Brain pericyte (primary cell): ENCODE data around the gene HOXC6.

ENCODE experiments used
- DNase-seq: peaks from one replicate; pipeline ENCODE4 v3.0.0-alpha.2; 2012; ENCODE audit warnings: low read depth, low spot score

The HOXC6 gene

DNA sequence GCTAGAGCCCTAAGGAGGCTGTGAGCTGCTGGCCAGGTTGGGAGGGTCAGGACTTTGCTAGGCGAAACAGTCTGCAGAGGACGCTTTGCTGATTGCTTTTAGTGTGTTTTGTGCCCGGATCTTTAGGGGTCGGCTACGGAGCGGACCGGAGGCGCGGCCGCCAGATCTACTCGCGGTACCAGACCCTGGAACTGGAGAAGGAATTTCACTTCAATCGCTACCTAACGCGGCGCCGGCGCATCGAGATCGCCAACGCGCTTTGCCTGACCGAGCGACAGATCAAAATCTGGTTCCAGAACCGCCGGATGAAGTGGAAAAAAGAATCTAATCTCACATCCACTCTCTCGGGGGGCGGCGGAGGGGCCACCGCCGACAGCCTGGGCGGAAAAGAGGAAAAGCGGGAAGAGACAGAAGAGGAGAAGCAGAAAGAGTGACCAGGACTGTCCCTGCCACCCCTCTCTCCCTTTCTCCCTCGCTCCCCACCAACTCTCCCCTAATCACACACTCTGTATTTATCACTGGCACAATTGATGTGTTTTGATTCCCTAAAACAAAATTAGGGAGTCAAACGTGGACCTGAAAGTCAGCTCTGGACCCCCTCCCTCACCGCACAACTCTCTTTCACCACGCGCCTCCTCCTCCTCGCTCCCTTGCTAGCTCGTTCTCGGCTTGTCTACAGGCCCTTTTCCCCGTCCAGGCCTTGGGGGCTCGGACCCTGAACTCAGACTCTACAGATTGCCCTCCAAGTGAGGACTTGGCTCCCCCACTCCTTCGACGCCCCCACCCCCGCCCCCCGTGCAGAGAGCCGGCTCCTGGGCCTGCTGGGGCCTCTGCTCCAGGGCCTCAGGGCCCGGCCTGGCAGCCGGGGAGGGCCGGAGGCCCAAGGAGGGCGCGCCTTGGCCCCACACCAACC is 1.5 kb downstream of the HOXC6 start:
- no peak for DNase-seq

DNA sequence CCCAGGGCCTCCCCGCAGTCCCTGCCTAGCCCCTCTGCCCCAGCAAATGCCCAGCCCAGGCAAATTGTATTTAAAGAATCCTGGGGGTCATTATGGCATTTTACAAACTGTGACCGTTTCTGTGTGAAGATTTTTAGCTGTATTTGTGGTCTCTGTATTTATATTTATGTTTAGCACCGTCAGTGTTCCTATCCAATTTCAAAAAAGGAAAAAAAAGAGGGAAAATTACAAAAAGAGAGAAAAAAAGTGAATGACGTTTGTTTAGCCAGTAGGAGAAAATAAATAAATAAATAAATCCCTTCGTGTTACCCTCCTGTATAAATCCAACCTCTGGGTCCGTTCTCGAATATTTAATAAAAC is 2.2 kb downstream of the HOXC6 start:
- no peak for DNase-seq

DNA sequence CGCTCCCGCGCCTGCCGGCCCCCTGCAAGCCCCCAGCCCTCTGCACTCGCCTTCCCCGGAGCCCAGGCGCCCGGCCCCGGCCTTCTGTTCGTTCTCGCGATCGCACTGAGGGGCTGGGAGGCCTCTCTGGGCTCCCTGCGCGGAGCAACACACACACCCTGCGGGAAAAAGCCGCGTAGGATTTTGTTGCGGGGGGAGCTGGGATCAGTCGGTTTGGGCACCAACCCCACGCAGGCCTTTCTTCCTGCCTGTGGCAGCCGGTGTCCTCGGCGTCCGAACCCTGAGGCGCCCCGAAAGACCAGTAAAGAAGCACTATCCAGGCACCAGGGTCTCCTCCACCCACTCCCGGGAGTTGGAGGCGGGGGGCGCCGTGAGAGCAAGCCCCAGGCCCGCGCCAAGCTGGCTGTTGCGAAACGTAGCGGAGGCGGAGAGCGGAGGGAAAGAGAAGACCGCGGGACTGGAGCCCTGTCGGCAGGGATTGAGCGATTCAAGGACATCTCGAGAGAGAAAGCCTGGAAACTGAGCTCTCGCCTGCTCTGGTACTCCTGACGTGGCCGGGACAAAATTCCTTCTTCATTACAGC is 2.7 kb downstream of the HOXC6 start:
- DNase-seq, result no peak

DNA sequence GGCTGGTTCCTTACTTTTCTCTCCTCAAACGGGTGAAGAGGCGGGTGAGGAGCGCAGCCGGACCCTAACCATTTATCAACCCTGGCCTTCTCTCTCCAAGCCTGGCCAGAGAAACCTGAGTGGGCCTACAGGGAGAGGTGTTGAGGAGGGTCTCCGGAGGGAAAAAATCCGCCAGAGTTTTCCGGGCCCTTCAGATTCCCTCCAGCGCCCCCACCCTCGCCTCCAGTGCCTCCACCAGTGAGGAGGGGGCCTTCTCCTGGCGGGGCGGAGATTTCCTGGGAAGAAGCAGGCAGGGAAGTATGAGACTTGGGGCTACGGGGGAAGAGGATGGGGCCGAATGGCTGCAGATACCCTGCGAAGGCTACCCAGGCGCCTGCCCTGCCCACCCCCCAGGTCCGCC is 3.2 kb downstream of the HOXC6 start:
- DNase-seq, result no peak

DNA sequence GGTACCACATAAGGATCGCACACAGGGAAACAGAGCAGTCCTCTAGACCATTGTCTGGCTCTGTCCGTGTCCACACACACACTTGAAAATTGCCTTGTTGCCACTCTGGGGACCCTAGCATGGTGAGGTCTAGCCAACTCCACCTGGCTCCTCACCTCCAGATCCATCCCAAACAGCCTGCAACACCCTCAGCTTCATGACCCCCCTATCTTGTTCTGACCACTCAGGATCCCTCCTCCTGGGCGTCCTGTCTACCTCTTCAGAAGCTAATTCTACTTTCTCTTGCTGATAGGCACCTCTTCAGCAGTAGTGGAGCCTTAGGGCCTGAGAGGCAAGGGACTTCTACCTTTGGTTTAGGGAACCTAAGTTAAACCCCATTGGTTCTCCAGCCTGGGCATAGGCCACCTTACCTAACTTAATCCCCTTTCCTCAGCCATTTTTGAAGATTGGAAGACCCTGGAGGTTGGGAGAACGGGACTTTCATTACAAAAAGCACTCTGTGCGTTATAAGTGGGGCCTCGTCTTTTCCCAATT is 3.9 kb downstream of the HOXC6 start:
- no peak for DNase-seq

DNA sequence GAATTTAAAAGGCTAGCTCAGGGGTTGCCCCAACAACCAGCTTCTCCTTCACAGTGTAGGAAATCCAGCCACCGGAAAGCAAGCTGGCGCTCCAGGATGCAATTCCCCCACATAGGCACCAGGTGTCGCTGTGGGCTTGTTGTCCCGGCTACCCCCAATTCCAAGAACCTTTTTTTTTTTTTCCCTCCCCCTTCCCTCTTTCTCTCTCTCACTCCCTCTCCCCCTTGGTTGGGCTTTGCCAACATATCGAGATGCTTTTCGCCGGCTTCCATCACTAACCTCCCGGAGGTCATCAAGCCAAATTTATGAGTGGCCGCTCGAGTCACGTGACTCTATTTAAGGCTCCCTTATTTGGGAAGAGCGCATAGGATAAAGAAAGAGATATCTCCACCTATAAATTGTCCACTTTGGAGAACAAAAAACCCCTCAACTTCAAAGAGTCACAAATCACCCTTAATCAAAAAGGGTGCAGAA is 4.4 kb downstream of the HOXC6 start, which contains the start of gene HOXC5:
Gene HOXC5 (plus strand): TSS at position 424 of the 474 bp plus-strand sequence. CDS start 73 bp downstream, outside the sequence.
- no peak for DNase-seq

DNA sequence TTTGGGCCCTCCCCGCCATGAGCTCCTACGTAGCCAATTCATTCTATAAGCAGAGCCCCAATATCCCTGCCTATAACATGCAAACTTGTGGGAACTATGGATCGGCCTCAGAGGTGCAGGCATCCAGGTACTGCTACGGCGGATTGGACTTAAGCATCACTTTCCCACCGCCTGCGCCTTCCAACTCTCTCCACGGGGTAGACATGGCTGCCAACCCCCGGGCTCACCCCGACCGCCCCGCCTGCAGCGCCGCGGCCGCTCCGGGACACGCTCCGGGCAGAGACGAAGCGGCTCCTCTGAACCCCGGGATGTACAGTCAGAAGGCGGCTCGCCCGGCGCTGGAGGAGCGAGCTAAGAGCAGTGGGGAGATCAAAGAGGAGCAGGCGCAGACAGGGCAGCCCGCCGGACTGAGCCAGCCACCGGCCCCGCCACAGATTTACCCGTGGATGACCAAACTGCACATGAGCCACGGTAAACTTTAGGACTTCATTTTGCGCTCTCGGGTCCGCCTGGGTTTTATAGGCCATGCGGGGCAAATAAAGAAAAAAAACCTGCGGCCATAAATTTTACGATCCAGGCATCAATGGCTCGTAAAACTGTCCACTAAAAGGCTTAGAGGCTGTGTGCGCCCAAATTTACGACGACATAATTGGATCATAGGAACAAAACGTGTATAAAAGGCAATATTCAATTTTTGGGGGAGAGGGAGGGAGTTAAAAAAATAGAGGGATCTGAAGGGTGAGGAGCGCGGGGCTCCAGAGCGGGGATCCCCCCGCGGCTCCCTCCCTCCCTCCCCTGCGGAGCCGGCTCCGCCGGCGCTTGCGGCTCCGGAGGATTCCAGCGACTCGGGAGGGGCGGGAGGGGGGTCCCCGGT is 5.1 kb downstream of the HOXC6 start:
- DNase-seq, result no peak

DNA sequence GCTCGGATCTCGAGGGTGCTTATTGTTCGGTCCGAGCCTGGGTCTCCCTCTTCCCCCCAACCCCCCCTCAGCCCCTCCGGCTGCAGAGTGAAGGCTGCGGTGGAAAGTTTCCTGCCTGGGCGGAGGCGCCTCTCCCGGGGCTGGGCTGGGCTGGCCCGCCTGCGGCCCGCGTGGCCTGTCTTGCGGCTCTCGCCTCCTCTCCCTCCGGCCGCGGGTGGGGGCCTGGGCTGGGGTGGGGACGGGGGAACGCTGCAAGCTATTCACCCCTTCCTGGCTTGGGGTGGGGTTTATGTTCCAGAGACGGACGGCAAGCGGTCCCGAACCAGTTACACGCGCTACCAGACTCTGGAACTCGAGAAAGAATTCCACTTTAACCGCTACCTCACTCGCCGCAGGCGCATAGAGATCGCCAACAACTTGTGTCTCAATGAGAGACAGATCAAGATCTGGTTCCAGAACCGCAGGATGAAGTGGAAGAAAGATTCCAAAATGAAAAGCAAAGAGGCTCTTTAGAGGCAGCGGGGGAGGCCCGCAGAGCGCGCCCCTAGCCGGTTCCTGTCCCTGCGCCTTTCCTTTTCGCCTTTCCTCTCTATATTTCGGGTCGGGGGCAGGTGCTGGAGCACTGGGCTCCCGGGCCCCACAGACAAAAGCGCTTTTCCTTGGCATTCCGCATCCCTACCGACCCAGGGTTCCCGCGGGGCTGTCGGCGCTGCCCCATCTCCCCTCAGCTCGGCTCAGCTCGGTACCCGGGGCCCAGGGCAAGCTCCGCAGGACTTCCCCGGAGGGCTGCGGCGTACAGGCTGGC is 5.9 kb downstream of the HOXC6 start:
- DNase-seq, result no peak

DNA sequence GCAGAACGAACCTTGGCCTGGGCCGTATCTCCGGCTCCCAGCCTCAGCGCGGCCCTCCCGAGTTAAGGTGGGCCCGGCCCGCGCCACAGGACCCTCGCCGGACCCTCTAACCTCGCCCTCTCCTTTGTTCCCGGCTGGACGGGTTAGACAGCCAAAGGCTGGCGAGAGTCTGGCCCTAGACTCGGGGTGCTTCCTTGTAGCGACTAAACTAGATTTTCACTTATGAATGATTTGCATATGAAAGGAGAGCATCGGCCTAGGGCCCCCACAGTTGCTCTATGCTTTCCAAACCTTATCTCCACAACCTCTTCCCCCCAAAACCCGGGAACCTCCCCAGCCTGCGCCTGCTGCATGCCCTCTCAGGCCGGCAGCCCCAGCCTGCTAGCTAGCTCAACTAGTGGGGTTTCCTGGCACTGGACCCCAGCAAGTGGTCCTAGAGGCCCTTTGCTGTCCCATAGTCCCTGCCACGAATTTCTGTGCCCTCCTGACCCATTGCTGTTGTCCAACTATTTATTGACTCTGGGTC is 6.6 kb downstream of the HOXC6 start:
- no peak for DNase-seq

DNA sequence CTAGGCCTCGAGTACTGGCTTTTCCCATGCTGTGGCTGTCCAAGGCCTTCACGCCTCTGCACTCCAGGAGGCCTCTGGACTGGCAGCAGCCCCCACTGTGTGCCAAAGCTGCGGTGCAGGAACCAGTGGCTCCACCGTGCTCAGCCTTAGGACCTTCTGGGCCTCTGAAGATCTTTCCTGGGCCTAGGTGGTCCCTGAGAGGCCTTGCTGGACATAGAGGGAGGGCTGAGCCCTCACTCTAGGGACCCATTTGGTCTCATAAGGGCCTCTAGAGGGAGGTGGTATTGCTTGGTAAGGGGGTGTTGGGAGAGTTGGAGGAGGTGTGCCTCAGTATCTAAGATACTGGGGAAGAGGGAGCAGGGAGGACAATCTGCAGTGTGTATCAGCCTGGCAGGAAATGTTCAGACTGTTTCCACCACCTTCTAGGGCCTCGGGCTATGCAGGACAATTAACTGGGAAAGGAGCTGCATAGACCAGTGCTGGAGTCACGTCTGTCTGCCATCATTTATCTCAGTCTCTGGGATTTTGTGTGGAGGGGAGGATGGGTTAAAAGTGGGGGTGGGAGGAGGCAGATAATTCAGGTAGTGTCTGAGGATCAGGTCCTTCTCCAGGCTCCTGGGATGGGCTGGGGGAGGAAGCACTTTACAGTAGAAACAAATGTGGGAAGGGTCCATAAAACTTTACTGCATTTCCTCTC is 7.5 kb downstream of the HOXC6 start:
- DNase-seq, result no peak

DNA sequence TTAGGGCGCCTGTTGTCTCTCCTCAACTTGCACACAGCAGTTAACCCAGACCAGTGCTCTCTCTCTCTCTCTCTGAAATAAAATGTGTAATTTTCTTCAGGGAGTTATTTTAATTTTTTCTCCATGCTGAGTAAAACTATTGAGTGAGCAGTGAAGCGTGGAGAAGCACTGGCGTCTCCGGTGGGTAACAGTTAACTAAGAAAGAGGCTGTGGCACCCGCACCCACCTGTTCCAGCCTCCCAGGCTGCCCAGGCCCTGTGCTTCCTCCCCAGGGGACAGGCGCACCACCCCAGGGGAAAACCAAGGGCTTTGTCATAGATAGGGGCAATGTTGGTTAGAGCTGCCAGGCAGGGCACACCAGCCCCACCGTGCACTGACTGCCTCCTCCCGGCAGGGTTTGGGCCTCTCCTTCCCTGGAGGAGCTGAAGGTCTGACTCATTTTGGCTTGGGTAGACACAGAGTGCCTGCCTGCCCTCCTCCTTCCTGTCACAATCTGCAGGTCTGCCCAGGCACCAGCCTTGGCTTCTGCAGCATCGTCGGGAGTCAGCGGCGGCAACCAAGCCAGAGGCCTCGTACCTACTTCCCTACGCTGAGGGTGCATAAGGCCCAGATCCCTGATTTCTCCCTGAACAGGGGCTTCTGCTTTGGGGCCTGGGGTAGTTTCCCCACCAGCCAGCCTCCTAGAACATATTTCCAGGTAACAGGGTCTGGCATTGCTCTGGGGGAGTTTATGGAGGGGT is 8.6 kb downstream of the HOXC6 start:
- DNase-seq, result no peak

DNA sequence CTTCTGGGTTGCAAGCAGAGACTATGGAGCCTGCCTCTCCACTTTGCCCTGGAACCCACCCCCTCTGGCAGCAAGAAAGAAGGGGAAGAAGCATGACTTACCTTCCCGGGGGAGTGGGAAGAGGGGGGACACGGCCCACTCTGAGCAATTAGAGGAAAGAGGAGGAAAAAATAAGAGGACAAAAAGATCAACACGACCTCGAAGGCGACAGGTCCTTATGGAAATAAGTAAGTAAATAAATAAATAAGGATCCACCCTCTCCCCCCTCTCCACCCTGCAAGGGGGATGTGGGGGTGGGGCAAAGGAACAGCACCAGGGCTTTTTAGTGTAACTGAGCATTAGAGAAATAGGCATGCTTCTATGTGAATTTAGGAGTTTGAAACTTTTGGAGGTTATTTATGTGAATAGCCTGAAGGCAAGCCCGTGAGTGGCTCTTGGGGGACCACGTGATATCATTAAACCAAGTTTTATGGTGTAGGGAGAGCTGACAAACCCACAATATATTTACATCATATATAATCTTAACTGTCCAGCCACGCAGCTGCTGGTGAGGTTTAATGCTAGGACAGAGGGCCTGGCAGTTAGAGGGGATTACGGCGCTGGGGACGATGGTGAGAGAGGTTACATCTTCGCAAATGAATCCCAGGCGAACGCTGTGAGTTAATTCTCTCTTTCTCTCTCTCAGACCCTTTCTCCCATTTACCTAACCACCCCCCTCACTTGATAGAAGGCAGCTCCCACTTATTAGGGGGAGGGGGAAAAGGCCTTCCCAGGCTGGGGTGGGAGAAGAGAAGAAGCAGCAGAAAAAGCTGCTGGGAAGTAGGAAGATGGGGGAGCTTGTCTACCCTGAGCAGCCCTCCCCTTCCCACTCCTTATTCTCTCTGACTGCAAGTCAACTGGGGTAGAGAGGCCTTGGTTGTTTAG is 9.4 kb downstream of the HOXC6 start:
- no peak for DNase-seq

DNA sequence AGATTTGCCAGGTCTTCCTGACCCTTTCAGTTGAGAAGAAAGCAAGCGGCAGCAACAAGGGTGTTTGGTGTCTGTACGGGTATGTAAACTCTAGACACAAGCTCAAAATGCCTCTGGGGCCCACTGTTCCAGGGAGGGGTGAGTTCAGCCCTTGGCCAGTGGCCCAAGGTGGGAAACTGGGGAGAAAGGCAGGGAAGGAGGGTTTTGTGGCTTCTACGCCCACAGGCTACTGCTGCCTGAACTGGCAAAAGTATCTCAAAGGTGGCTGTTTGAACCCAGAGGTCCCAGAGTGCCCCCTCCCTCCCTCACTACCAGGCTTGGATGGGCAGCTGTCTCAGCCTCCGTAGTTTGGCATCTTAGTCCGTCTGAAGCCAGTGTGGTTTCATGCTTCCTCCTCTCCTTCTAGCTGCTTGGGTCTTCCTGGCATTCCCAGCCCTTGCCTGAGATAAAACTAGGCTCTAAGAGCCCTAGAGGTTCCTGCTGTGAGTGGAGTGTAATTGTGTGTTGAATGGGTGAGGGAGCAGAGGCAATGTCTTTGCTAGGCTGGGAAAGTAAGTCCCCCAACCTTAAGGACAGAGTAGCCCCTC is 10.1 kb downstream of the HOXC6 start:
- no peak for DNase-seq

DNA sequence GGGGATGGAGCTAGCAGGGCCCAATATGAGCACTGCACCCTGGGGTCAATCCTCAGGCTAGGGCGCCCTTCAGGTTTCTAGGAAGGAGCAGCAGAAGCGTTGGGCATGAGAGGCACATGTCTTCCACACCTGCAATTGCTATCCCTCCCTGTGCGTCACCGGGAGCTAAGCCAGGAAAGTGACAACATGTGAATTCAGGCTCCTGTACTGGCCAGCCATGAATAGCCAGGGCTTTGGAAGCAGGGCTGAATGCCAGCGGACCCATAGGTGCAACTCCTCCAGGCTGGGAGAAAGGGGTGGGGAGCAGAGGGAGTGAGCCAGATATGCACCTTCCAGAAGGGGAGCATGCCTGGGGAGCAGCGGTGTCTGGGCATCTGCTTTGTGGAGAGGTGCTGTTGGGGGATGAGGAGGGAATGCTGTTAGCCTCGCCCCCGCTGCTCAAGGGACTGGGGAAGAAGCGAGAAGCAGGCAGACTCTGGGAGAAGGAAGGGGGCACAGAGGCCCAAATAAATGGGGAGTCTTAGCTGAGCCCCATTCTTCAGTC is 10.7 kb downstream of the HOXC6 start:
- DNase-seq, result no peak

DNA sequence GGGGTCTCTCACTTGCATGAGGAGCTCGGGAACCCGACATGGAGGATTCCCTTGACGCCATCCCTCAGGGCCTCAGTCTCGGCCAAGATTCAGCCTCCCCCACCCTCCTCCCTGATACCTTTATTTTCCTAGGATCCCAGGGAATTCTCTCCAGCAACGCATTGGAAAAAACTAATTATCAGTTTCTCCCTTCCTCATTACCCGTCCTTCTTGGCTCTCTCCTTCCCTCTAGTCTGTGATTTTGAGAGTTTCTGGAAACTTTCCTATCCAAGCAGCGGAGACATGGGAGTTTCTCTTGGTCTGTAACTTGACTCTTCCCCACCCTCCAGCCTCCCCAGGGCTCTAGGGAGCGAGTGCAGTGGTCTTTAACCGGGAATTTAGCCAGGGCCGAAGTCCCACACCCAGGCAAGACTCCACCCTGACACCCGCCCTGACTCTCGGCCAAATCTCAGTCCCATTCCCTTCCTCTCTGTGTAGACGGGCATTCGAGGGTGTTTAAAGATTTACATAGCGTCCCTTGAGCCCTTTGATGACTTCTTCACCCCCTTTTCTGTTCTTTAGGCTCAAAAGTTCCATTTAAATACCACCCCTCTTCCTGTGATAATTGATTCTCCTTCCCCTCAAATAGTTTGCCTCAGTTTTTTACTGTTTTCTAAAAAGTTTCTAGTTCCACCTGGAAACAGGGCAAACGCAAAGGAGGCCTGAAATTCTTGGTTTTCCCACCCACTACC is 11.3 kb downstream of the HOXC6 start:
- no peak for DNase-seq

DNA sequence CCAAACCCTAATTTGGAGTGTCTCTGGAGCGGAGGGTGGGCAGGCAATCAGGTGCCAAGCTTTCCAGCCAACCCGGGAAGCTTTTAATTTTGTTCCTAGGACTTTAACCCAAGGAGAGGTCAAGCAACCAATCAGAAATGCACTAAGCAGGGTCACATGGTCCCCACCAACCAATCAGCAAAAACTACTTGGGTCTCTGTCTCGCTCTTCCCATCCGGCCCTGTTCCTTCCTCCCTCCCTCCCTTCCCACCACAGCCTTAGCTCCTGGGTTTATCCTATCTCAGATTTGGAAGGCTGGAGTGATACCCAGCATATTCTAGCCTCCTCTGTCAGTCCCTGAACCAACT is 11.9 kb downstream of the HOXC6 start:
- DNase-seq, result no peak

DNA sequence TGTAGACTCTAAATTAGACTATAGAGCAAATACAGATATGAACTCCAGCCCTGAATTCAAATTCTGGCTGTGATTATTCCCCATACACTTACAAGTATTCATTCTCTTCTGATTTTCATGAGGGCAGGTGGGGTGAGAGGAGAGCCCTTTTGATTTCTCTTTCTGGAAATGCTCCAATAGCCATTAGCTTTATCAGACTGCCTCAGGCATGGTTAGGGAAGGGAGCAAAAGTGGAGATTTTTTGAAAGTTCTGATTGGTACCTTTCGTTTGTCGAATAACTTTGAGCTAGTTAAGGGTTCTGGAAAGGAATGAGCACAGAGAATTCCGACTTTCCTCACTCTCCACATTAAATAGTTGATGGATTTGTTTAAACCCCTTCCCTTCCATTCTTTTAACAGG is 12.4 kb downstream of the HOXC6 start:
- no peak for DNase-seq
